WTC11 (cell line): ENCODE results near the gene CTNNA2. TPM values are rescaled to one million over a fixed set of nuclear protein-coding genes. Genes with fewer than 3 reads are reported as not detected.

Experiments used
- ATAC-seq: fragments of 200-7000 bp; cut with Tn5 transposase; 2 replicates; pipeline ENCODE4 v1.10.0; 2021; ENCODE audit warnings: mild to moderate bottlenecking, moderate library complexity
- CTCF ChIA-PET: fragments of 300-600 bp; sonication (Branson Sonifier 250); formaldehyde crosslinking; loops from one replicate; lab custom pipeline; 2021; ENCODE audit warnings: antibody characterized with exemption; lab: Charles Lee
- POLR2A ChIA-PET: fragments of 350-600 bp; sonication (Branson Sonifier 250); formaldehyde crosslinking; loops from one replicate; lab custom pipeline; 2021; ENCODE audit warnings: antibody characterized with exemption; lab: Charles Lee
- DNase-seq: peaks from one replicate; pipeline ENCODE4 v3.0.0; 2021; ENCODE audit warnings: low spot score
- H3K27ac Mint-ChIP-seq: 2 replicates; pipeline ENCODE4 v1.8.0; 2021; ENCODE audit warnings: mixed read lengths
- H3K27me3 Mint-ChIP-seq: 2 replicates; pipeline ENCODE4 v1.8.0; 2021; ENCODE audit warnings: low read depth, mild to moderate bottlenecking, moderate library complexity, mixed read lengths
- H3K36me3 Mint-ChIP-seq: 2 replicates; pipeline ENCODE4 v1.8.0; 2021; ENCODE audit warnings: mixed read lengths
- H3K4me1 Mint-ChIP-seq: 2 replicates; pipeline ENCODE4 v1.8.0; 2022; ENCODE audit warnings: mixed read lengths
- H3K4me3 Mint-ChIP-seq: 2 replicates; pipeline ENCODE4 v1.8.0; 2021; ENCODE audit warnings: mild to moderate bottlenecking, moderate library complexity, mixed read lengths
- H3K9me3 Mint-ChIP-seq: 2 replicates; pipeline ENCODE4 v1.8.0; 2021; ENCODE audit warnings: mixed read lengths
- CTCF ChIP-seq: fragments of 200-600 bp; IDR thresholded peaks from 2 replicates; pipeline ENCODE4 v1.8.0; 2022; ENCODE audit warnings: antibody characterized with exemption
- FOXK1 ChIP-seq: sonication (generic); formaldehyde crosslinking; IDR thresholded peaks from 2 replicates; pipeline ENCODE4 v1.8.0; 2022; ENCODE audit warnings: mild to moderate bottlenecking, moderate library complexity, missing genetic modification reagents
- FOXP1 ChIP-seq: sonication (generic); formaldehyde crosslinking; IDR thresholded peaks from 2 replicates; pipeline ENCODE4 v1.8.0; 2022; ENCODE audit warnings: missing genetic modification reagents, mild to moderate bottlenecking, moderate library complexity, borderline replicate concordance
- MAX ChIP-seq: sonication (generic); formaldehyde crosslinking; IDR thresholded peaks from 2 replicates; pipeline ENCODE4 v1.8.0; 2022; ENCODE audit warnings: mild to moderate bottlenecking, missing genetic modification reagents
- NFYB ChIP-seq: sonication (generic); formaldehyde crosslinking; conservative IDR thresholded peaks from 2 replicates; pipeline ENCODE4 v1.8.0; 2022; ENCODE audit warnings: low read depth, missing genetic modification reagents
- NR2C2 ChIP-seq: sonication (generic); formaldehyde crosslinking; IDR thresholded peaks from 2 replicates; pipeline ENCODE4 v1.8.0; 2022; ENCODE audit warnings: mild to moderate bottlenecking, missing genetic modification reagents
- PRRX2 ChIP-seq: fragments of 250-450 bp; sonication (Bioruptor Pico); IDR thresholded peaks from 2 replicates; pipeline ENCODE4 v1.8.0; 2021; ENCODE audit warnings: mild to moderate bottlenecking
- SOX15 ChIP-seq: fragments of 250-450 bp; sonication (Bioruptor Pico); IDR thresholded peaks from 2 replicates; pipeline ENCODE4 v1.9.0; 2021; ENCODE audit warnings: mild to moderate bottlenecking
- TEAD1 ChIP-seq: sonication (generic); formaldehyde crosslinking; IDR thresholded peaks from 2 replicates; pipeline ENCODE4 v1.8.0; 2022; ENCODE audit warnings: mild to moderate bottlenecking, missing genetic modification reagents
- ZMAT4 ChIP-seq: fragments of 250-450 bp; sonication (Bioruptor Pico); IDR thresholded peaks from 2 replicates; pipeline ENCODE4 v1.9.0; 2021; ENCODE audit warnings: mild to moderate bottlenecking
- ZNF121 ChIP-seq: sonication (generic); formaldehyde crosslinking; IDR thresholded peaks from 2 replicates; pipeline ENCODE4 v1.8.0; 2023; ENCODE audit warnings: missing genetic modification reagents
- ZNF317 ChIP-seq: sonication (generic); formaldehyde crosslinking; IDR thresholded peaks from 2 replicates; pipeline ENCODE4 v1.8.1; 2023; ENCODE audit warnings: low read depth, mild to moderate bottlenecking, moderate library complexity, missing genetic modification reagents, borderline replicate concordance
- total RNA-seq: library from RNA; stranded (reverse); gene quantifications from 3 replicates; pipeline ENCODE4 v1.2.3, GENCODE V29; 2021
- TF ChIP-seq, protein P1 (sequence below): fragments of 250-450 bp; sonication (Bioruptor Pico); IDR thresholded peaks from 2 replicates; pipeline ENCODE4 v1.9.0; 2021; ENCODE audit warnings: moderate library complexity, mild to moderate bottlenecking, inconsistent platforms, borderline replicate concordance
- TF ChIP-seq, protein P2 (sequence below): sonication (generic); formaldehyde crosslinking; conservative IDR thresholded peaks from 2 replicates; pipeline ENCODE4 v1.8.1; 2023; ENCODE audit warnings: mild to moderate bottlenecking, low read depth, missing genetic modification reagents, moderate library complexity
- TF ChIP-seq, protein P3 (sequence below): sonication (generic); formaldehyde crosslinking; IDR thresholded peaks from 2 replicates; pipeline ENCODE4 v1.8.1; 2022; ENCODE audit warnings: mild to moderate bottlenecking, moderate library complexity, missing genetic modification reagents
- TF ChIP-seq, protein P4 (sequence below): sonication (generic); formaldehyde crosslinking; IDR thresholded peaks from 2 replicates; pipeline ENCODE4 v1.8.1; 2023; ENCODE audit warnings: mild to moderate bottlenecking, missing genetic modification reagents, borderline replicate concordance
- TF ChIP-seq, protein P5 (sequence below): sonication (generic); formaldehyde crosslinking; IDR thresholded peaks from 2 replicates; pipeline ENCODE4 v1.8.0; 2022; ENCODE audit warnings: mild to moderate bottlenecking, missing genetic modification reagents

Gene CTNNA2
- total RNA-seq, 1 experiment from 2014 or later = 3.8 TPM

GRCh38 chr2:80396276-80396675, 883.4 kb downstream of the CTNNA2 start:
- H3K36me3 Mint-ChIP-seq = 0 out of 2 replicates have a peak, but pooled peaks cover 2% of the 10 kb centered on the region
- H3K4me1 Mint-ChIP-seq = no peaks in the 10 kb centered on the region
- CTCF ChIA-PET = no interaction called here
- no peak overlapping the region for H3K4me3 Mint-ChIP-seq
- peaks cover 3% of the 10 kb centered on the region for H3K27me3 Mint-ChIP-seq
- DNase-seq (no peak), ATAC-seq (no peak)
- H3K9me3 Mint-ChIP-seq = peaks cover 19% of the 10 kb centered on the region
- no peak overlapping the region for H3K27ac Mint-ChIP-seq
- POLR2A ChIA-PET = no interaction called here
- TF ChIP-seq PRRX2 (CRISPR knock-in tag) (no peak), CTCF (no peak), FOXP1 (CRISPR knock-in tag) (no peak), NFYB (CRISPR knock-in tag) (no peak), TEAD1 (CRISPR knock-in tag) (no peak), ZNF317 (CRISPR knock-in tag) (no peak), FOXK1 (CRISPR knock-in tag) (no peak), NR2C2 (CRISPR knock-in tag) (no peak), SOX15 (CRISPR knock-in tag) (no peak), MAX (no peak), ZMAT4 (CRISPR knock-in tag) (no peak), ZNF121 (CRISPR knock-in tag) (no peak)
- TF ChIP-seq, protein P1, sequence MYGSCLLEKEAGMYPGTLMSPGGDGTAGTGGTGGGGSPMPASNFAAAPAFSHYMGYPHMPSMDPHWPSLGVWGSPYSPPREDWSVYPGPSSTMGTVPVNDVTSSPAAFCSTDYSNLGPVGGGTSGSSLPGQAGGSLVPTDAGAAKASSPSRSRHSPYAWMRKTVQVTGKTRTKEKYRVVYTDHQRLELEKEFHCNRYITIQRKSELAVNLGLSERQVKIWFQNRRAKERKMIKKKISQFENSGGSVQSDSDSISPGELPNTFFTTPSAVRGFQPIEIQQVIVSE (CRISPR knock-in tag) = no peak
- TF ChIP-seq, protein P2, sequence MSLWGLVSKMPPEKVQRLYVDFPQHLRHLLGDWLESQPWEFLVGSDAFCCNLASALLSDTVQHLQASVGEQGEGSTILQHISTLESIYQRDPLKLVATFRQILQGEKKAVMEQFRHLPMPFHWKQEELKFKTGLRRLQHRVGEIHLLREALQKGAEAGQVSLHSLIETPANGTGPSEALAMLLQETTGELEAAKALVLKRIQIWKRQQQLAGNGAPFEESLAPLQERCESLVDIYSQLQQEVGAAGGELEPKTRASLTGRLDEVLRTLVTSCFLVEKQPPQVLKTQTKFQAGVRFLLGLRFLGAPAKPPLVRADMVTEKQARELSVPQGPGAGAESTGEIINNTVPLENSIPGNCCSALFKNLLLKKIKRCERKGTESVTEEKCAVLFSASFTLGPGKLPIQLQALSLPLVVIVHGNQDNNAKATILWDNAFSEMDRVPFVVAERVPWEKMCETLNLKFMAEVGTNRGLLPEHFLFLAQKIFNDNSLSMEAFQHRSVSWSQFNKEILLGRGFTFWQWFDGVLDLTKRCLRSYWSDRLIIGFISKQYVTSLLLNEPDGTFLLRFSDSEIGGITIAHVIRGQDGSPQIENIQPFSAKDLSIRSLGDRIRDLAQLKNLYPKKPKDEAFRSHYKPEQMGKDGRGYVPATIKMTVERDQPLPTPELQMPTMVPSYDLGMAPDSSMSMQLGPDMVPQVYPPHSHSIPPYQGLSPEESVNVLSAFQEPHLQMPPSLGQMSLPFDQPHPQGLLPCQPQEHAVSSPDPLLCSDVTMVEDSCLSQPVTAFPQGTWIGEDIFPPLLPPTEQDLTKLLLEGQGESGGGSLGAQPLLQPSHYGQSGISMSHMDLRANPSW = no peak
- TF ChIP-seq, protein P3, sequence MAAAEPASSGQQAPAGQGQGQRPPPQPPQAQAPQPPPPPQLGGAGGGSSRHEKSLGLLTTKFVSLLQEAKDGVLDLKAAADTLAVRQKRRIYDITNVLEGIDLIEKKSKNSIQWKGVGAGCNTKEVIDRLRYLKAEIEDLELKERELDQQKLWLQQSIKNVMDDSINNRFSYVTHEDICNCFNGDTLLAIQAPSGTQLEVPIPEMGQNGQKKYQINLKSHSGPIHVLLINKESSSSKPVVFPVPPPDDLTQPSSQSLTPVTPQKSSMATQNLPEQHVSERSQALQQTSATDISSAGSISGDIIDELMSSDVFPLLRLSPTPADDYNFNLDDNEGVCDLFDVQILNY (CRISPR knock-in tag) = no peak
- TF ChIP-seq, protein P4, sequence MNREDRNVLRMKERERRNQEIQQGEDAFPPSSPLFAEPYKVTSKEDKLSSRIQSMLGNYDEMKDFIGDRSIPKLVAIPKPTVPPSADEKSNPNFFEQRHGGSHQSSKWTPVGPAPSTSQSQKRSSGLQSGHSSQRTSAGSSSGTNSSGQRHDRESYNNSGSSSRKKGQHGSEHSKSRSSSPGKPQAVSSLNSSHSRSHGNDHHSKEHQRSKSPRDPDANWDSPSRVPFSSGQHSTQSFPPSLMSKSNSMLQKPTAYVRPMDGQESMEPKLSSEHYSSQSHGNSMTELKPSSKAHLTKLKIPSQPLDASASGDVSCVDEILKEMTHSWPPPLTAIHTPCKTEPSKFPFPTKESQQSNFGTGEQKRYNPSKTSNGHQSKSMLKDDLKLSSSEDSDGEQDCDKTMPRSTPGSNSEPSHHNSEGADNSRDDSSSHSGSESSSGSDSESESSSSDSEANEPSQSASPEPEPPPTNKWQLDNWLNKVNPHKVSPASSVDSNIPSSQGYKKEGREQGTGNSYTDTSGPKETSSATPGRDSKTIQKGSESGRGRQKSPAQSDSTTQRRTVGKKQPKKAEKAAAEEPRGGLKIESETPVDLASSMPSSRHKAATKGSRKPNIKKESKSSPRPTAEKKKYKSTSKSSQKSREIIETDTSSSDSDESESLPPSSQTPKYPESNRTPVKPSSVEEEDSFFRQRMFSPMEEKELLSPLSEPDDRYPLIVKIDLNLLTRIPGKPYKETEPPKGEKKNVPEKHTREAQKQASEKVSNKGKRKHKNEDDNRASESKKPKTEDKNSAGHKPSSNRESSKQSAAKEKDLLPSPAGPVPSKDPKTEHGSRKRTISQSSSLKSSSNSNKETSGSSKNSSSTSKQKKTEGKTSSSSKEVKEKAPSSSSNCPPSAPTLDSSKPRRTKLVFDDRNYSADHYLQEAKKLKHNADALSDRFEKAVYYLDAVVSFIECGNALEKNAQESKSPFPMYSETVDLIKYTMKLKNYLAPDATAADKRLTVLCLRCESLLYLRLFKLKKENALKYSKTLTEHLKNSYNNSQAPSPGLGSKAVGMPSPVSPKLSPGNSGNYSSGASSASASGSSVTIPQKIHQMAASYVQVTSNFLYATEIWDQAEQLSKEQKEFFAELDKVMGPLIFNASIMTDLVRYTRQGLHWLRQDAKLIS (CRISPR knock-in tag) = no peak
- TF ChIP-seq, protein P5, sequence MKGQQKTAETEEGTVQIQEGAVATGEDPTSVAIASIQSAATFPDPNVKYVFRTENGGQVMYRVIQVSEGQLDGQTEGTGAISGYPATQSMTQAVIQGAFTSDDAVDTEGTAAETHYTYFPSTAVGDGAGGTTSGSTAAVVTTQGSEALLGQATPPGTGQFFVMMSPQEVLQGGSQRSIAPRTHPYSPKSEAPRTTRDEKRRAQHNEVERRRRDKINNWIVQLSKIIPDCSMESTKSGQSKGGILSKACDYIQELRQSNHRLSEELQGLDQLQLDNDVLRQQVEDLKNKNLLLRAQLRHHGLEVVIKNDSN (CRISPR knock-in tag) = no peak
